Stimulated activated CD4-positive, alpha-beta T cell treated with anti-CD3 and anti-CD28 coated beads, TNF-alpha, amount 100 ng/mL, for 48 hours (primary cell): Measurements from ENCODE around the gene KCNIP4.
"Not testable (repeated sequence)": the region's sequence is repeated elsewhere in the genome, so short reads cannot be mapped to it uniquely, and the experiment has no call there.

ENCODE experiments used
- DNase-seq, 3 donors: peaks; one replicate each; pipeline ENCODE4 v3.0.0-alpha.2; 2020; ENCODE audit warnings: low read depth in 3 of 3

Gene KCNIP4

GRCh38 chr4:20857081-20857480, 1091.5 kb downstream of the KCNIP4 start:
- DNase-seq = no peak

- DNase-seq = no peak
These were observed 1101.3 kb downstream of the KCNIP4 start for GRCh38 chr4:20847124-20847747.

GRCh38 chr4:20844311-20844710, 1104.3 kb downstream of the KCNIP4 start:
- no peak for DNase-seq

- DNase-seq = no peak
These were observed 1107.9 kb downstream of the KCNIP4 start for GRCh38 chr4:20840648-20841190.

- no peak for DNase-seq
These were observed 1108.6 kb downstream of the KCNIP4 start for GRCh38 chr4:20839957-20840356.

- DNase-seq = no peak
These were observed 1110.1 kb downstream of the KCNIP4 start for GRCh38 chr4:20838476-20838875.

- no peak for DNase-seq
These were observed 1115.7 kb downstream of the KCNIP4 start for GRCh38 chr4:20832826-20833225.

- no peak for DNase-seq
These were observed 1116.8 kb downstream of the KCNIP4 start for GRCh38 chr4:20831746-20832145.

- DNase-seq = no peak
These were observed 1118.8 kb downstream of the KCNIP4 start for GRCh38 chr4:20829617-20830357.

- DNase-seq = no peak
These were observed 1123.1 kb downstream of the KCNIP4 start for GRCh38 chr4:20825505-20825904.

GRCh38 chr4:20816287-20816686, 1132.3 kb downstream of the KCNIP4 start:
- DNase-seq = no peak

GRCh38 chr4:20813700-20814099, 1134.9 kb downstream of the KCNIP4 start:
- DNase-seq = no peak

GRCh38 chr4:20809812-20810211, 1138.8 kb downstream of the KCNIP4 start:
- no peak for DNase-seq

- DNase-seq = no peak
These were observed 1142.9 kb downstream of the KCNIP4 start for GRCh38 chr4:20805716-20806115.

- DNase-seq = no peak
These were observed 1160.5 kb downstream of the KCNIP4 start for GRCh38 chr4:20787940-20788665.

- not testable (repeated sequence) for DNase-seq
These were observed 1165.4 kb downstream of the KCNIP4 start for GRCh38 chr4:20783134-20783533.

GRCh38 chr4:20778896-20779295, 1169.7 kb downstream of the KCNIP4 start:
- no peak for DNase-seq

- peak in 1 of 3 donors; percentile 14 for DNase-seq
These were observed 1175.2 kb downstream of the KCNIP4 start for GRCh38 chr4:20773144-20773997.

- no peak for DNase-seq
These were observed 1184.1 kb downstream of the KCNIP4 start for GRCh38 chr4:20764366-20764992.

- DNase-seq = no peak
These were observed 1186.7 kb downstream of the KCNIP4 start for GRCh38 chr4:20761826-20762225.

GRCh38 chr4:20761382-20761781, 1187.2 kb downstream of the KCNIP4 start:
- no peak for DNase-seq
